OCI-LY7 (cell line): ENCODE data around the gene PDGFB. TPM values are rescaled to one million over a fixed set of nuclear protein-coding genes. Genes with fewer than 3 reads are reported as not detected.
A peak's percentile ranks its signal among the peaks of the same experiment; 100 is the strongest.

Source experiments
- BruUV-seq: library from RNA; stranded (reverse); fragments of 400-500 nt; replicated peaks from 2 replicates; lab custom pipeline; 2021; lab: Mats Ljungman, UMichigan
- CTCF ChIA-PET: fragments of 300-600 bp; sonication (Branson Sonifier 250); formaldehyde crosslinking; loops from one replicate; lab custom pipeline; 2022; ENCODE audit warnings: antibody characterized with exemption; ENCODE audit not compliant: unreplicated experiment; lab: Charles Lee
- POLR2A ChIA-PET: fragments of 300-600 bp; sonication (Branson Sonifier 250); formaldehyde crosslinking; loops from one replicate; lab custom pipeline; 2022; ENCODE audit warnings: antibody characterized with exemption; lab: Charles Lee
- DNase-seq: peaks from one replicate; pipeline ENCODE4 v3.0.0-alpha.2; 2015; ENCODE audit warnings: low spot score
- H2AFZ ChIP-seq: fragments of 200-600 bp; sonication (generic), shearing (Covaris generic); 2 replicates; pipeline ENCODE4 v1.6.1; 2014; ENCODE audit warnings: mild to moderate bottlenecking, antibody characterized with exemption, low read length, moderate library complexity
- H3K27ac ChIP-seq: fragments of 200-600 bp; sonication (generic); 2 replicates; pipeline ENCODE4 v1.5.1; 2014; ENCODE audit warnings: mixed run types, low read depth, mild to moderate bottlenecking, moderate library complexity, low read length, inconsistent platforms; ENCODE audit not compliant: poor library complexity, severe bottlenecking
- H3K36me3 ChIP-seq: fragments of 200-600 bp; sonication (generic); 2 replicates; pipeline ENCODE4 v1.6.1; 2014; ENCODE audit warnings: mild to moderate bottlenecking, antibody characterized with exemption, low read length, moderate library complexity, mixed read lengths; ENCODE audit not compliant: insufficient read depth
- H3K4me1 ChIP-seq: fragments of 200-600 bp; sonication (generic); 2 replicates; pipeline ENCODE4 v1.5.1; 2014; ENCODE audit warnings: mild to moderate bottlenecking, low read length; ENCODE audit not compliant: insufficient read depth, poor library complexity, severe bottlenecking
- H3K4me2 ChIP-seq: fragments of 200-600 bp; sonication (generic); 2 replicates; pipeline ENCODE4 v1.6.1; 2014; ENCODE audit warnings: mild to moderate bottlenecking, low read length
- H3K4me3 ChIP-seq: fragments of 200-600 bp; sonication (generic); 2 replicates; pipeline ENCODE4 v1.5.1; 2014; ENCODE audit warnings: mild to moderate bottlenecking, low read depth, low read length; ENCODE audit not compliant: poor library complexity, severe bottlenecking
- H3K79me2 ChIP-seq: fragments of 200-600 bp; sonication (generic); 2 replicates; pipeline ENCODE4 v1.6.1; 2016; ENCODE audit warnings: low read depth, mild to moderate bottlenecking, low read length, moderate library complexity, mixed read lengths; ENCODE audit not compliant: insufficient read depth
- H3K9me2 ChIP-seq: fragments of 200-600 bp; sonication (generic); 2 replicates; pipeline ENCODE4 v1.6.1; 2016; ENCODE audit warnings: mild to moderate bottlenecking, low read length, mixed read lengths; ENCODE audit not compliant: insufficient read depth
- H3K9me3 ChIP-seq: fragments of 200-600 bp; sonication (generic); 2 replicates; pipeline ENCODE4 v1.6.1; 2014; ENCODE audit warnings: mild to moderate bottlenecking, mixed run types, low read length, mixed read lengths
- H4K20me1 ChIP-seq: fragments of 200-600 bp; sonication (generic); 2 replicates; pipeline ENCODE4 v1.6.1; 2014; ENCODE audit warnings: mild to moderate bottlenecking, antibody characterized with exemption, low read length, moderate library complexity, mixed read lengths; ENCODE audit not compliant: insufficient read depth
- EZH2phosphoT487 ChIP-seq: fragments of 200-600 bp; sonication (generic); IDR thresholded peaks from 2 replicates; pipeline ENCODE4 v1.6.1; 2018; ENCODE audit warnings: low read depth, borderline replicate concordance, mild to moderate bottlenecking, mixed run types, antibody characterized with exemption, low read length, moderate library complexity, mixed read lengths
- intact Hi-C: fragments of 100-400 bp; cut with micrococcal nuclease; formaldehyde crosslinking; loops from one replicate; pipeline ENCODE4 v1.10.0; 2022; ENCODE audit not compliant: unreplicated experiment
- total RNA-seq, 2 experiments: library from RNA; depleted of rRNA in 1 of 2; stranded (reverse); fragments of >200 nt in 1 of 2; shearing (Covaris generic) in 1 of 2; gene quantifications; 2 replicates each; pipeline ENCODE4 v1.2.3, GENCODE V29; 2014 to 2022
- TF ChIP-seq, protein P1 (sequence below): fragments of 200-600 bp; sonication (generic); conservative IDR thresholded peaks from 2 replicates; pipeline ENCODE4 v1.5.1; 2014; ENCODE audit warnings: mild to moderate bottlenecking, antibody characterized with exemption, low read length, moderate library complexity, mixed read lengths

PDGFB gene
- total RNA-seq, 2 experiments from 2014 or later: 0.27 TPM; not detected in 1

DNA sequence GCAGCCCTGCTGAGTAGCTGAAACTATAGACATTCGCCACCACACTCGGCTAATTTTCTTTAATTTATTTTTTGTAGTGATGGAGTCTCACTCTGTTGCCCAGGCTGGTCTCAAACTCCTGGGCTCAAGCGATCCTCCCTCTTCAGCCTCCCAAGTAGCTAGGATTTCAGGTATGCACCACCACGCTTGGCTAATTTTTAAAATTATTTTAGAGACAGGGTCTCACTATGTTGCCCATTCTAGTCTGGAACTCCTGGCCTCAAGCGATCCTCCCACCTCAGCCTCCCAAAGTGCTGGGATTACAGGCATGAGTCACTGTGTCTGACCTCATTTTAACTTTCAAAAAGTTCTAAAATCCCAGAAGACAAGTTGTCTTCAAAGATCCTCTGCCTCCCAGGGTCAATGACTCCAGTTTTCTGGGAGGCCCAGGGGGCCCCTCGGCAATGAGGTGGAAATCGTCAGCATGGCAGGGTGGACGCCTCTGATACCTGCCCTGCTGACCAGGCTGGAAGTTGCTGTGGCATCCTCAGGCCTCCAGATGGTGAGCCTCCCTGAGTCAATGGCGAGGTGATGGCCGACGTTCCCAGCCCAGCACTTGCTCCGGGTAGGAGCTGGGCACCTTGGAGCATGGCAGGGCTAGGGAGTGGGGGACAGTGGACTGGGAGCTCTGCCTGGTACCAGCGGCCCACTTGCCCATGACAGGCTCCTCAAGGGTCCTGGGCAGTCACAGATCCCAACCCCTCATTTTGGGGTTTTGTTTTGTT is 43.5 kb upstream of the PDGFB start:
- Histone ChIP-seq H3K9me2 (no peaks in the 10 kb centered on the region), H3K27ac (no peak overlapping the region), H3K4me3 (no peak overlapping the region), H2AFZ (no peak overlapping the region), H3K4me2 (no peak overlapping the region), H3K79me2 (no peaks in the 10 kb centered on the region), H4K20me1 (no peaks in the 10 kb centered on the region), H3K36me3 (no peaks in the 10 kb centered on the region), H3K4me1 (peaks cover 6% of the 10 kb centered on the region), H3K9me3 (no peaks in the 10 kb centered on the region)
- ChIA-PET POLR2A (interaction anchor here (0.7 kb wide), 1 partner anchor 134 kb away, joined by 4 read pairs; no protein-coding TSS in a partner anchor), CTCF (no interaction called here)
- no TSS peak for BruUV-seq
- TF ChIP-seq, protein P1, sequence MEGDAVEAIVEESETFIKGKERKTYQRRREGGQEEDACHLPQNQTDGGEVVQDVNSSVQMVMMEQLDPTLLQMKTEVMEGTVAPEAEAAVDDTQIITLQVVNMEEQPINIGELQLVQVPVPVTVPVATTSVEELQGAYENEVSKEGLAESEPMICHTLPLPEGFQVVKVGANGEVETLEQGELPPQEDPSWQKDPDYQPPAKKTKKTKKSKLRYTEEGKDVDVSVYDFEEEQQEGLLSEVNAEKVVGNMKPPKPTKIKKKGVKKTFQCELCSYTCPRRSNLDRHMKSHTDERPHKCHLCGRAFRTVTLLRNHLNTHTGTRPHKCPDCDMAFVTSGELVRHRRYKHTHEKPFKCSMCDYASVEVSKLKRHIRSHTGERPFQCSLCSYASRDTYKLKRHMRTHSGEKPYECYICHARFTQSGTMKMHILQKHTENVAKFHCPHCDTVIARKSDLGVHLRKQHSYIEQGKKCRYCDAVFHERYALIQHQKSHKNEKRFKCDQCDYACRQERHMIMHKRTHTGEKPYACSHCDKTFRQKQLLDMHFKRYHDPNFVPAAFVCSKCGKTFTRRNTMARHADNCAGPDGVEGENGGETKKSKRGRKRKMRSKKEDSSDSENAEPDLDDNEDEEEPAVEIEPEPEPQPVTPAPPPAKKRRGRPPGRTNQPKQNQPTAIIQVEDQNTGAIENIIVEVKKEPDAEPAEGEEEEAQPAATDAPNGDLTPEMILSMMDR: no peak
- TF ChIP-seq EZH2phosphoT487: no peak
- intact Hi-C loops: no loop called here
- no peak for DNase-seq

DNA sequence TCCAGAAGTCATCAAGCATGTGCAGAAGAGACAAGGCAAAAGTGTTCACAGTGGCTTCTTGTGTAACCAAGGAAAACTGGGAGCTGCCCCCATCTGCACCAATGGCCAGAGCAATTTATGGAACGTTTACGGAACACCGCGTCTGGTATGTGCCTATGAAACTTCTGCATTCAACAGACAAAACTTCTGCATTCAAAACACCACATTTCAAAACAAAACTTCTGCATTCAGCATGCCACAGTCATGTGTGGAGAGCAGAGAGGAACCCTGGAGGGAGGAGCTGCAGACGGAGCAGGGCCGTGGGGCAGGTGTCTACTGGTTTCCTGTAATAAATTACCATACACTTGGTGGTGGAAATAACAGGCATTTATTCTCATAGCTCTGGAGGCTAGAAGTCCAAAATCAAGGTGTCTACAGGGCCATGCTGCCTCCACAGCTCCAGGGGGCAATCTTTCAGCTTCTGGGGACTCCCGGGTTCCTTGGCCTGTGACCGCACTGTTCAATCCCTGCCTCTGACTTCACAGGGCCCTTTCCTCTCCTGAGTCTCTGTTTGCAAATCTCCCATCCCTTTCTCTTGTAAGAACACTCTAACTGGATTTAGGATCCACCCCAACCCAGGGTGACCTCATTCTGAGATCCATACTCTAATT is 42.4 kb upstream of the PDGFB start:
- H3K9me3 ChIP-seq: no peaks in the 10 kb centered on the region
- H3K4me2 ChIP-seq: no peak overlapping the region
- no peak overlapping the region for H3K4me3 ChIP-seq
- no peaks in the 10 kb centered on the region for H3K79me2 ChIP-seq
- intact Hi-C loops: no loop called here
- H3K4me1 ChIP-seq: peaks cover 6% of the 10 kb centered on the region
- no peak overlapping the region for H3K27ac ChIP-seq
- ChIA-PET POLR2A (no interaction called here), CTCF (no interaction called here)
- H4K20me1 ChIP-seq: no peaks in the 10 kb centered on the region
- H3K36me3 ChIP-seq: no peaks in the 10 kb centered on the region
- H2AFZ ChIP-seq: no peak overlapping the region
- BruUV-seq: no TSS peak
- peak; percentile 22 for DNase-seq
- TF ChIP-seq, protein P1: peak; percentile 44; the same call in 1 of the 2 replicates
- no peak for TF ChIP-seq EZH2phosphoT487
- H3K9me2 ChIP-seq: no peaks in the 10 kb centered on the region

DNA sequence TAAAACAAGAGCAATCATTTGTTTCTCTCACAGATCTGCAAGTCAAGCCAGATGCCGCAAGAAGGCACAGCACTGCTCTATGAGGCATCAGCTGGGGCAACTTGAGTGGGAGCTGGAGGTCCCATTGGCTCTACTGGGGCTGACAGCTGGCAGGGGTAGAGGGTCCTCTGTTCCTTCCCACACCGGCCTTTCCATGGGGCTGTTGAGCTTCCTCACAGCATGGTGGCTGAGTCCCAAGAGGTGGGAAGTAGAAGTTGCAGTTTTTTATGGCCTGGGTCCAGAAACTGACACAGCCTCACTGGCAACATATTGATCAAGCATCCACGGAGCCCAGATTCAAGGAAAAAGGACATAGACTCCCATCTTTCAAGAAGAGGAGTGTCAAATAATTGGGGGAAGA is 40.2 kb upstream of the PDGFB start:
- TF ChIP-seq EZH2phosphoT487: no peak
- TF ChIP-seq, protein P1: no peak
- BruUV-seq: no TSS peak

More for the DNA sequence above, 40.2 kb upstream of the PDGFB start:
- Histone ChIP-seq H3K9me2 (no peaks in the 10 kb centered on the region), H3K27ac (no peak overlapping the region), H4K20me1 (no peaks in the 10 kb centered on the region), H2AFZ (no peak overlapping the region), H3K4me3 (no peak overlapping the region), H3K4me1 (peaks cover 6% of the 10 kb centered on the region), H3K9me3 (no peaks in the 10 kb centered on the region), H3K4me2 (no peak overlapping the region), H3K36me3 (no peaks in the 10 kb centered on the region), H3K79me2 (no peaks in the 10 kb centered on the region)
- ChIA-PET POLR2A (no interaction called here), CTCF (no interaction called here)
- DNase-seq: no peak
- intact Hi-C loops: no loop called here
